ENCODE measurements around the gene AGGF1. TPM values are rescaled to one million over a fixed set of nuclear protein-coding genes. Genes with fewer than 3 reads are reported as not detected.
A peak's percentile ranks its signal among the peaks of the same experiment; 100 is the strongest.
"Not testable (repeated sequence)": the region's sequence is repeated elsewhere in the genome, so short reads cannot be mapped to it uniquely, and the experiment has no call there.

The AGGF1 gene, protein sequence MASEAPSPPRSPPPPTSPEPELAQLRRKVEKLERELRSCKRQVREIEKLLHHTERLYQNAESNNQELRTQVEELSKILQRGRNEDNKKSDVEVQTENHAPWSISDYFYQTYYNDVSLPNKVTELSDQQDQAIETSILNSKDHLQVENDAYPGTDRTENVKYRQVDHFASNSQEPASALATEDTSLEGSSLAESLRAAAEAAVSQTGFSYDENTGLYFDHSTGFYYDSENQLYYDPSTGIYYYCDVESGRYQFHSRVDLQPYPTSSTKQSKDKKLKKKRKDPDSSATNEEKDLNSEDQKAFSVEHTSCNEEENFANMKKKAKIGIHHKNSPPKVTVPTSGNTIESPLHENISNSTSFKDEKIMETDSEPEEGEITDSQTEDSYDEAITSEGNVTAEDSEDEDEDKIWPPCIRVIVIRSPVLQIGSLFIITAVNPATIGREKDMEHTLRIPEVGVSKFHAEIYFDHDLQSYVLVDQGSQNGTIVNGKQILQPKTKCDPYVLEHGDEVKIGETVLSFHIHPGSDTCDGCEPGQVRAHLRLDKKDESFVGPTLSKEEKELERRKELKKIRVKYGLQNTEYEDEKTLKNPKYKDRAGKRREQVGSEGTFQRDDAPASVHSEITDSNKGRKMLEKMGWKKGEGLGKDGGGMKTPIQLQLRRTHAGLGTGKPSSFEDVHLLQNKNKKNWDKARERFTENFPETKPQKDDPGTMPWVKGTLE
- total RNA-seq, result 10 to 100 TPM; 28.7 to 29.3 TPM
- 10 to 100 TPM; 20.9 to 27.3 TPM for polyA plus RNA-seq (ENCODE audit: insufficient read length in 2 of 2)
- long read RNA-seq, donor 1, full-length matches to known transcripts, result 7 of 7 reads
- long read RNA-seq, donor 1, partial matches to known transcripts, result 0 of 7 reads
- long read RNA-seq, donor 1, other reads (novel, unspliced or antisense), result 0 of 7 reads
- long read RNA-seq, donor 2, full-length matches to known transcripts, result 1 of 1 reads
- long read RNA-seq, donor 2, partial matches to known transcripts, result 0 of 1 reads
- long read RNA-seq, donor 2, other reads (novel, unspliced or antisense), result 0 of 1 reads
- long read RNA-seq, donor 3, full-length matches to known transcripts, result 3 of 11 reads
- long read RNA-seq, donor 3, partial matches to known transcripts, result 8 of 11 reads
- long read RNA-seq, donor 3, other reads (novel, unspliced or antisense), result 0 of 11 reads
- long read RNA-seq, donor 4, full-length matches to known transcripts, result 5 of 15 reads
- long read RNA-seq, donor 4, partial matches to known transcripts, result 10 of 15 reads
- long read RNA-seq, donor 4, other reads (novel, unspliced or antisense), result 0 of 15 reads

- Histone ChIP-seq H3K9me3 (ENCODE audit: control insufficient read depth, insufficient read depth, low read length) (peaks cover 2% of the 10 kb centered on the region), H3K27ac (ENCODE audit: low read depth, low read length) (peak within 1 kb of the TSS; percentile 95), H3K36me3 (ENCODE audit: control insufficient read depth, insufficient read depth, low read length) (no peaks in the 10 kb centered on the region), H3K27me3 (ENCODE audit: control insufficient read depth, insufficient read depth, low read length) (no peaks in the 10 kb centered on the region), H3K4me3 (ENCODE audit: low read depth, low read length) (peak within 1 kb of the TSS; percentile 94), H3K4me1 (ENCODE audit: control insufficient read depth, insufficient read depth, low read length) (peaks cover 6% of the 10 kb centered on the region)
- peak; percentile 81 to 99 (median 90) for DNase-seq (ENCODE audit: low read depth in 4 of 6, low spot score in 6 of 6)
- WGBS (ENCODE audit: insufficient coverage), result under 1% methylated on average over 82 of the region's 82 CpGs
These were observed at the start of gene AGGF1 for GRCh38 chr5:77030097-77031071. Gene AGGF1, plus strand, starts transcription at chr5:77030404. Its CDS starts 363 bp downstream, at chr5:77030767.

- no peaks in the 10 kb centered on the region for H3K4me1 ChIP-seq (ENCODE audit: control insufficient read depth, insufficient read depth, low read length)
- H3K36me3 ChIP-seq (ENCODE audit: control insufficient read depth, insufficient read depth, low read length), result no peaks in the 10 kb centered on the region
- H3K4me3 ChIP-seq (ENCODE audit: low read depth, low read length), result no peak overlapping the region
- H3K9me3 ChIP-seq (ENCODE audit: control insufficient read depth, insufficient read depth, low read length), result no peaks in the 10 kb centered on the region
- WGBS (ENCODE audit: insufficient coverage), result 98% methylated on average over 6 of the region's 8 CpGs
- no peak overlapping the region for H3K27ac ChIP-seq (ENCODE audit: low read depth, low read length)
- no peak for DNase-seq (ENCODE audit: low read depth in 4 of 6, low spot score in 6 of 6)
- no peaks in the 10 kb centered on the region for H3K27me3 ChIP-seq (ENCODE audit: control insufficient read depth, insufficient read depth, low read length)
These were observed 49.6 kb upstream of the AGGF1 start for GRCh38 chr5:76980518-76981144.

- no peaks in the 10 kb centered on the region for H3K4me1 ChIP-seq (ENCODE audit: control insufficient read depth, insufficient read depth, low read length)
- no peaks in the 10 kb centered on the region for H3K27me3 ChIP-seq (ENCODE audit: control insufficient read depth, insufficient read depth, low read length)
- WGBS (ENCODE audit: insufficient coverage), result no CpG with 5 or more reads among the region's 2 CpGs
- H3K9me3 ChIP-seq (ENCODE audit: control insufficient read depth, insufficient read depth, low read length), result no peaks in the 10 kb centered on the region
- no peak overlapping the region for H3K4me3 ChIP-seq (ENCODE audit: low read depth, low read length)
- DNase-seq (ENCODE audit: low read depth in 4 of 6, low spot score in 6 of 6), result no peak
- no peaks in the 10 kb centered on the region for H3K36me3 ChIP-seq (ENCODE audit: control insufficient read depth, insufficient read depth, low read length)
- no peak overlapping the region for H3K27ac ChIP-seq (ENCODE audit: low read depth, low read length)
These were observed 47.8 kb upstream of the AGGF1 start for GRCh38 chr5:76982450-76982849.

- Histone ChIP-seq H3K4me3 (ENCODE audit: low read depth, low read length) (no peak overlapping the region), H3K9me3 (ENCODE audit: control insufficient read depth, insufficient read depth, low read length) (no peaks in the 10 kb centered on the region), H3K27me3 (ENCODE audit: control insufficient read depth, insufficient read depth, low read length) (no peaks in the 10 kb centered on the region), H3K27ac (ENCODE audit: low read depth, low read length) (no peak overlapping the region), H3K4me1 (ENCODE audit: control insufficient read depth, insufficient read depth, low read length) (no peaks in the 10 kb centered on the region), H3K36me3 (ENCODE audit: control insufficient read depth, insufficient read depth, low read length) (no peaks in the 10 kb centered on the region)
- 80% methylated on average over 3 of the region's 3 CpGs for WGBS (ENCODE audit: insufficient coverage)
- no peak for DNase-seq (ENCODE audit: low read depth in 4 of 6, low spot score in 6 of 6)
These were observed 46.7 kb upstream of the AGGF1 start for GRCh38 chr5:76983468-76983867.

DNA sequence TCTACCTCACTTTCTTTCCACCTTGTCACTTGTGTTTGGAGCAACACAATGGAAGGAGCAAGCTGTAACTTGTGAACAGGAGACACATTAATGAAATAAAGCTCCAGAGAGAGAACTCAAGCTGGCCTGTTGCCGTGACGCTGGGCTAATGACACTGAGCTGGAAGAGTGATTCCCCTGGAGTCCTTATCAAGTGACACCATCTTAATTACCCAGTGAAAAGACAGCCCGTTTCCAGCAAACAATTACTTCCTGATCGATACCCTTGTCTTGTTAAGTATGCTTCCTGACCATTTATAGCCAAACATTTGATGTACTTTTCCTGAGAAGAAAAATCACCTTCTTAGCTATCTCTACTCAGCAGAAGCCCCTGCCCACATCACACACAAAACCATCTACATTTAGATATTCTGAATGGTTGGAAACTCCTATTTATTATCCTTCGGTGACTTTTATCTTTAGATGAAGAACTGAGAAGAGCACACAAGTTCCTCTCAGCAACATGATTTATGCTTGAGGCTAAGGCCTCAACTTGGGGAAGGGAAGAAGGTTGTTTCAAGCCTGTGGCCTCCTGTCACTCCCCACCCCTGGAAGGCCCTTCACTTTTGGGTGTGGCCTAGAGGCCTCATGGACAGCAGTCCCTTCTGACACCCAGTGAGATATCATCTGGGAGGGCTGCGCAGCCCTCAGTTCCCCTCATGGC, 43.2 kb upstream of the AGGF1 start:
- H3K4me3 ChIP-seq (ENCODE audit: low read depth, low read length), result no peak overlapping the region
- H3K9me3 ChIP-seq (ENCODE audit: control insufficient read depth, insufficient read depth, low read length), result no peaks in the 10 kb centered on the region
- WGBS (ENCODE audit: insufficient coverage), result 16% methylated on average over 2 of the region's 6 CpGs
- H3K36me3 ChIP-seq (ENCODE audit: control insufficient read depth, insufficient read depth, low read length), result no peaks in the 10 kb centered on the region
- H3K4me1 ChIP-seq (ENCODE audit: control insufficient read depth, insufficient read depth, low read length), result no peaks in the 10 kb centered on the region
- peak in 1 of 6 donors; percentile 56 for DNase-seq (ENCODE audit: low read depth in 4 of 6, low spot score in 6 of 6)
- no peak overlapping the region for H3K27ac ChIP-seq (ENCODE audit: low read depth, low read length)
- no peaks in the 10 kb centered on the region for H3K27me3 ChIP-seq (ENCODE audit: control insufficient read depth, insufficient read depth, low read length)

DNA sequence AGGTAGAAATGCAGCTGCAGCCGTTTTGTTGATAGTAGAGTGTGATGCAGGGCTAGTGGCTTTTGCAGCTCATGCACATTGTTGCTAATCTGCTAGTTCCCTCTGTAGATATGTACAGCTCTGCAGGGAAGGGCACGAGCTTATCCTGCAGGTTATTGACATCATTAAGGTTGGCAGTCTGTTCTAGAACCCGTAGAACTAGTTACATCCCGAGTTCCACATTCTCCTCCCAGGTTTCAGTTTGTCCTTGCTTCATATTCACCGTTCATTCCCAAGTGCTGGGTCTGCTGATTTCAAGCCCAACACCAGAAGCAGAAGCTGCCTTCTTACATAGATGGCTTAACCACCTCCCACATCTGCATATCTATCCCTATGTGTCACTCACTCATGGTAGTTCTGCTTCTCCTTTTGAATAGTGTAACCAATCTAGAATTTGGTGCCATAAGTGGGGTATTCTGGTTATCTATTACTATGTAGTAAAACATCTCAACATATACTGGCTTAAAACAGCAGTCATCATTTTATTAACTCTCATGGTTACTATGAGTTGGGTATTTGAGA, 39.2 kb upstream of the AGGF1 start:
- Histone ChIP-seq H3K36me3 (ENCODE audit: control insufficient read depth, insufficient read depth, low read length) (no peaks in the 10 kb centered on the region), H3K4me1 (ENCODE audit: control insufficient read depth, insufficient read depth, low read length) (no peaks in the 10 kb centered on the region), H3K27ac (ENCODE audit: low read depth, low read length) (no peak overlapping the region), H3K4me3 (ENCODE audit: low read depth, low read length) (no peak overlapping the region), H3K27me3 (ENCODE audit: control insufficient read depth, insufficient read depth, low read length) (no peaks in the 10 kb centered on the region), H3K9me3 (ENCODE audit: control insufficient read depth, insufficient read depth, low read length) (no peaks in the 10 kb centered on the region)
- no peak for DNase-seq (ENCODE audit: low read depth in 4 of 6, low spot score in 6 of 6)
- WGBS (ENCODE audit: insufficient coverage), result 91% methylated on average over 5 of the region's 5 CpGs

DNA sequence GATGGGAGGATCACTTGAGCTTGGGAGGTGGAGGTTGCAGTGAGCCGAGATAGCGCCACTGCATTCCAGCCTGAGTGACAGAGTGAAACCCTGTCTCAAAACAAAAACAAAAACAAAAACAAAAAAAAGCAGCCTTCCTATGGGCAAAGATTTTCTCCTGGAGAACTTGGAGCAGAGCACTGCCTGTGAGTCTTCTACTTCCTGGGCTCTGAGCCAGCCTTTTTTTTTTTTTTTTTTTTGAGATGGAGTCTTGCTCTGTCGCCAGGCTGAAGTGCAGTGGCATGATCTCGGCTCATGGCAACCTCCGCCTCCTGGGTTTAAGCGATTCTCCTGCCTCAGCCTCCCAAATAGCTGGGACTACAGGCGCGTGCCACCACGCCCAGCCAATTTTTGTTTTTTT, 36.8 kb upstream of the AGGF1 start:
- not testable (repeated sequence) for DNase-seq (ENCODE audit: low read depth in 4 of 6, low spot score in 6 of 6); H3K9me3 ChIP-seq (ENCODE audit: control insufficient read depth, insufficient read depth, low read length); H3K36me3 ChIP-seq (ENCODE audit: control insufficient read depth, insufficient read depth, low read length); H3K4me1 ChIP-seq (ENCODE audit: control insufficient read depth, insufficient read depth, low read length); H3K27ac ChIP-seq (ENCODE audit: low read depth, low read length); H3K27me3 ChIP-seq (ENCODE audit: control insufficient read depth, insufficient read depth, low read length); H3K4me3 ChIP-seq (ENCODE audit: low read depth, low read length)
- 100% methylated on average over 1 of the region's 9 CpGs for WGBS (ENCODE audit: insufficient coverage)

DNA sequence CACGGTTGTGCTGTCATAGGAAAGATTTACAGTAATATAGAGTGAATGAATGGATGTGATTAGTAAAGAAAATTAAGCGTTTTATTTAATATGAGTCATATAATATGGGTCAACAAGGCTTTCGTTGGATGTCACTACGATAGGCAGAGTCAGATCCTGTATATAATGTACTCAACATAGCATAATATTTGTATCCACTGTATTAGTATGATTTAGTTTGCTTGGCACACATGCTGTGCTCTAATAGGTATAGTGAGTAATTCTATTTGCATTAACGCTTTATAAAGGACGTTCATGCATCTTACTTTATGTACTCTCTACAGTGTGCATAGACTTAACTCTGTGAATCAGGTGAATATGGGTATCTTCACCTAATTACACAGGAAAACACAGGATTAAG, 35.9 kb upstream of the AGGF1 start:
- DNase-seq (ENCODE audit: low read depth in 4 of 6, low spot score in 6 of 6), result no peak
- Histone ChIP-seq H3K27me3 (ENCODE audit: control insufficient read depth, insufficient read depth, low read length) (no peaks in the 10 kb centered on the region), H3K36me3 (ENCODE audit: control insufficient read depth, insufficient read depth, low read length) (no peaks in the 10 kb centered on the region), H3K27ac (ENCODE audit: low read depth, low read length) (no peak overlapping the region), H3K9me3 (ENCODE audit: control insufficient read depth, insufficient read depth, low read length) (no peaks in the 10 kb centered on the region), H3K4me1 (ENCODE audit: control insufficient read depth, insufficient read depth, low read length) (no peaks in the 10 kb centered on the region), H3K4me3 (ENCODE audit: low read depth, low read length) (no peak overlapping the region)
- WGBS (ENCODE audit: insufficient coverage), result no CpG with 5 or more reads among the region's 6 CpGs

All from spinal cord (tissue), 10 donors.